ENCODE results near the gene TLK2. TPM values are rescaled to one million over a fixed set of nuclear protein-coding genes. Genes with fewer than 3 reads are reported as not detected.

TLK2 gene
- polyA plus RNA-seq, 2 of the 4 experiments (the other 2 are of a cell fraction) = 30.4 to 68.7 TPM

GRCh38 chr17:62661337-62661736, 182.7 kb downstream of the TLK2 start (continued):
- TF ChIP-seq HOXB5 (CRISPR knock-in tag; IDR thresholded peaks at IDR 0.05) = no peak
- TF ChIP-seq, protein P1, sequence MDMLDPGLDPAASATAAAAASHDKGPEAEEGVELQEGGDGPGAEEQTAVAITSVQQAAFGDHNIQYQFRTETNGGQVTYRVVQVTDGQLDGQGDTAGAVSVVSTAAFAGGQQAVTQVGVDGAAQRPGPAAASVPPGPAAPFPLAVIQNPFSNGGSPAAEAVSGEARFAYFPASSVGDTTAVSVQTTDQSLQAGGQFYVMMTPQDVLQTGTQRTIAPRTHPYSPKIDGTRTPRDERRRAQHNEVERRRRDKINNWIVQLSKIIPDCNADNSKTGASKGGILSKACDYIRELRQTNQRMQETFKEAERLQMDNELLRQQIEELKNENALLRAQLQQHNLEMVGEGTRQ (IDR thresholded peaks at IDR 0.05) = no peak
- no peak for TF ChIP-seq RCOR1 (IDR thresholded peaks at IDR 0.05; ENCODE audit: low read depth, low read length)
- TF ChIP-seq MAFK (IDR thresholded peaks at IDR 0.05; ENCODE audit: partially characterized antibody) = no peak

DNA sequence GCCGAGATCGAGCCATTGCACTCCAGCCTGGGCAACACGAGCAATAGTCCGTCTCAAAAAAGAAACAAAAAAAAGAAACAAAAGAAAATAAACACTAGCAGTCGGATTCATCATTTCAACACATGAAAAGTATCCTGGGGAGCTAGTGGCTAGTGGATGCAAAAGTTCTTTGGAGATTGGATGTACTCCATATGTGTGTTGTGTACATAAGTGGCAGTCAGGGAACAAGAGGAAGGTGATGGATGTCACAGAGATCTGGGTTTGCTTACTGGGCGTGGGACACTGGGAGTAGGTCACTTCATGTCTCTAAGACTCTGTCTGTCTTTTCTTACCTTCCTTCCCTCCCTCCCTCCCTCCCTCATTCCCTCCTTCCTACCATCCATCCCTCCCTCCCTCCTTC, 184.2 kb downstream of the TLK2 start:
- Histone ChIP-seq H3K27ac (no peak overlapping the region), H3K4me1 (no peaks in the 10 kb centered on the region), H3K9me3 (peaks cover 15% of the 10 kb centered on the region), H3K4me2 (no peak overlapping the region), H3K4me3 (no peak overlapping the region)
- no peak for DNase-seq (ENCODE audit: low read depth in 1 of 2, low spot score in 1 of 2)
- POLR2A ChIA-PET = no interaction called here
- CTCF ChIA-PET = interaction anchor here (0.7 to 7.5 kb wide), 2 partner anchors 9 to 816 kb away, joined by 3 to 52 read pairs; no protein-coding TSS in a partner anchor
- no peak for TF ChIP-seq POLR2AphosphoS2 (conservative IDR thresholded peaks at IDR 0.05; ENCODE audit: low read length)
- no peak for ATAC-seq
- WGBS (ENCODE audit: missing lambda C conversion rate) = 89% methylated on average over 6 of the region's 6 CpGs
- no peak for FAIRE-seq

Small RNAs within 50 kb of the gene (small RNA-seq; reads per million reads assigned to genes)
- 0 reads per million in 6 experiments for gene RF00019

Other genes starting within 250 kb of the TLK2 start
- not detected in 2 replicates for gene EFCAB3, start 98.3 kb upstream of the TLK2 start, polyA plus RNA-seq (2011; rRNA removed)
- not detected in 3 replicates for gene EFCAB3, start 98.3 kb upstream of the TLK2 start, polyA plus RNA-seq (2017; fragmentation: RNase III; extraction: RNeasy Plus Mini Kit Qiagen cat#74134 plus additional on column Dnase treatment)
- gene METTL2A, start 54.9 kb upstream of the TLK2 start, polyA plus RNA-seq (2011; rRNA removed) = 33.3 and 38.2 TPM in 2 replicates
- 22.8 to 25.0 TPM (median 23.5 TPM) in 3 replicates for gene METTL2A, start 54.9 kb upstream of the TLK2 start, polyA plus RNA-seq (2017; fragmentation: RNase III; extraction: RNeasy Plus Mini Kit Qiagen cat#74134 plus additional on column Dnase treatment)
- gene MRC2, start 148.8 kb downstream of the TLK2 start, polyA plus RNA-seq (2011; rRNA removed) = 17.5 and 20.2 TPM in 2 replicates
- 38.8 to 61.4 TPM (median 57.3 TPM) in 3 replicates for gene MRC2, start 148.8 kb downstream of the TLK2 start, polyA plus RNA-seq (2017; fragmentation: RNase III; extraction: RNeasy Plus Mini Kit Qiagen cat#74134 plus additional on column Dnase treatment)